MM.1S (cell line): ENCODE results near the gene ANXA11.
"Not testable (repeated sequence)": the region's sequence is repeated elsewhere in the genome, so short reads cannot be mapped to it uniquely, and the experiment has no call there.

Source experiments
- DNase-seq: peaks from one replicate; pipeline ENCODE4 v3.0.0-alpha.2; 2015
- H2AFZ ChIP-seq: fragments of 300-600 bp; sonication (generic); 2 replicates; pipeline ENCODE4 v1.6.0; 2016; ENCODE audit warnings: antibody characterized with exemption, low read length
- H3F3A ChIP-seq: fragments of 300-600 bp; sonication (generic); 2 replicates; pipeline ENCODE4 v1.6.1; 2016; ENCODE audit warnings: mild to moderate bottlenecking, antibody characterized with exemption, low read length, moderate library complexity, mixed read lengths; ENCODE audit not compliant: insufficient read depth
- H3K27ac ChIP-seq: fragments of 300-600 bp; sonication (generic); 2 replicates; pipeline ENCODE4 v1.5.1; 2016; ENCODE audit warnings: mild to moderate bottlenecking, low read length
- H3K27me3 ChIP-seq: fragments of 300-600 bp; sonication (generic); replicated peaks from 2 replicates; pipeline ENCODE4 v1.6.0; 2016; ENCODE audit warnings: low read length; ENCODE audit not compliant: insufficient read depth
- H3K36me3 ChIP-seq: fragments of 300-600 bp; sonication (generic); replicated peaks from 2 replicates; pipeline ENCODE4 v1.6.1; 2016; ENCODE audit warnings: mild to moderate bottlenecking, low read length, mixed read lengths; ENCODE audit not compliant: insufficient read depth
- H3K4me1 ChIP-seq: fragments of 300-600 bp; sonication (generic); 2 replicates; pipeline ENCODE4 v1.6.1; 2016; ENCODE audit warnings: low read length, mixed read lengths
- H3K4me2 ChIP-seq: fragments of 300-600 bp; sonication (generic); 2 replicates; pipeline ENCODE4 v1.6.0; 2016; ENCODE audit warnings: low read depth, low read length
- H3K4me3 ChIP-seq: fragments of 300-600 bp; sonication (generic); 2 replicates; pipeline ENCODE4 v1.5.1; 2016; ENCODE audit warnings: low read length, mixed read lengths
- H3K79me2 ChIP-seq: fragments of 300-600 bp; sonication (generic); 2 replicates; pipeline ENCODE4 v1.6.1; 2016; ENCODE audit warnings: mixed run types, low read length, mixed read lengths
- H3K9ac ChIP-seq: fragments of 300-600 bp; sonication (generic); 2 replicates; pipeline ENCODE4 v1.6.1; 2016; ENCODE audit warnings: low read length, mixed read lengths
- H3K9me2 ChIP-seq: fragments of 300-600 bp; sonication (generic); replicated peaks from 2 replicates; pipeline ENCODE4 v1.6.1; 2016; ENCODE audit warnings: mild to moderate bottlenecking, low read length, mixed read lengths; ENCODE audit not compliant: insufficient read depth
- H3K9me3 ChIP-seq: fragments of 300-600 bp; sonication (generic); replicated peaks from 2 replicates; pipeline ENCODE4 v1.6.1; 2016; ENCODE audit warnings: mild to moderate bottlenecking, low read length, mixed read lengths; ENCODE audit not compliant: insufficient read depth
- H4K20me1 ChIP-seq: fragments of 300-600 bp; sonication (generic); 2 replicates; pipeline ENCODE4 v1.6.1; 2016; ENCODE audit warnings: mild to moderate bottlenecking, low read length, moderate library complexity, mixed read lengths; ENCODE audit not compliant: insufficient read depth
- CTCF ChIP-seq: fragments of 300-600 bp; sonication (generic); IDR thresholded peaks from 2 replicates; pipeline ENCODE4 v1.5.1; 2016; ENCODE audit warnings: antibody characterized with exemption, low read length, mixed read lengths
- EZH2 ChIP-seq: fragments of 300-600 bp; sonication (generic); optimal IDR thresholded peaks from 2 replicates; pipeline ENCODE3; 2017; ENCODE audit warnings: low read depth, mild to moderate bottlenecking, antibody characterized with exemption, low read length, mixed read lengths
- EZH2phosphoT487 ChIP-seq: fragments of 300-600 bp; sonication (generic); IDR thresholded peaks from 2 replicates; pipeline ENCODE4 v1.6.1; 2018; ENCODE audit warnings: antibody characterized with exemption, low read length

Gene ANXA11

GRCh38 chr10:80136134-80136571 is 69.2 kb downstream of the ANXA11 start:
- DNase-seq, result no peak
- Histone ChIP-seq H2AFZ (no peak overlapping the region), H3K9ac (no peak overlapping the region), H3K9me3 (no peaks in the 10 kb centered on the region), H4K20me1 (no peaks in the 10 kb centered on the region), H3K4me3 (no peak overlapping the region), H3K4me2 (no peak overlapping the region), H3K27me3 (0 out of 2 replicates have a peak, but pooled peaks cover 6% of the 10 kb centered on the region), H3K27ac (no peak overlapping the region), H3K79me2 (no peaks in the 10 kb centered on the region), H3K36me3 (no peaks in the 10 kb centered on the region), H3K4me1 (no peaks in the 10 kb centered on the region), H3F3A (no peaks in the 10 kb centered on the region), H3K9me2 (no peaks in the 10 kb centered on the region)
- TF ChIP-seq EZH2phosphoT487 (no peak), CTCF (no peak), EZH2 (no peak)

GRCh38 chr10:80133687-80134086 is 71.7 kb downstream of the ANXA11 start:
- not testable (repeated sequence) for DNase-seq, H3K36me3 ChIP-seq, H3K9ac ChIP-seq, H2AFZ ChIP-seq, H3K9me3 ChIP-seq, H3K4me3 ChIP-seq, H3K27me3 ChIP-seq, H3F3A ChIP-seq, H3K27ac ChIP-seq, H3K79me2 ChIP-seq, H3K9me2 ChIP-seq, H3K4me2 ChIP-seq, H3K4me1 ChIP-seq, H4K20me1 ChIP-seq

GRCh38 chr10:80133206-80133605 is 72.1 kb downstream of the ANXA11 start:
- no peaks in the 10 kb centered on the region for H3F3A ChIP-seq
- DNase-seq, result no peak
- no peak overlapping the region for H3K4me3 ChIP-seq
- no peaks in the 10 kb centered on the region for H3K79me2 ChIP-seq
- H3K4me2 ChIP-seq, result no peak overlapping the region
- H4K20me1 ChIP-seq, result no peaks in the 10 kb centered on the region
- H2AFZ ChIP-seq, result no peak overlapping the region
- no peaks in the 10 kb centered on the region for H3K36me3 ChIP-seq
- H3K9me3 ChIP-seq, result no peaks in the 10 kb centered on the region
- 0 out of 2 replicates have a peak, but pooled peaks cover 6% of the 10 kb centered on the region for H3K27me3 ChIP-seq
- TF ChIP-seq EZH2phosphoT487 (no peak), CTCF (no peak), EZH2 (no peak)
- no peak overlapping the region for H3K9ac ChIP-seq
- no peaks in the 10 kb centered on the region for H3K9me2 ChIP-seq
- no peaks in the 10 kb centered on the region for H3K4me1 ChIP-seq
- no peak overlapping the region for H3K27ac ChIP-seq

GRCh38 chr10:80132299-80133139 is 72.8 kb downstream of the ANXA11 start, which contains the start of gene PLAC9:
Gene PLAC9, plus strand, starts transcription at chr10:80132730. Its CDS starts 33 bp downstream, at chr10:80132763.
- Histone ChIP-seq H3K9ac (no peak within 1 kb of the TSS), H2AFZ (no peak within 1 kb of the TSS), H3K4me2 (no peak within 1 kb of the TSS), H3K4me3 (no peak within 1 kb of the TSS), H3K9me3 (no peaks in the 10 kb centered on the region), H3K4me1 (no peaks in the 10 kb centered on the region), H3K27ac (no peak within 1 kb of the TSS), H3K27me3 (0 out of 2 replicates have a peak, but pooled peaks cover 6% of the 10 kb centered on the region), H3F3A (no peaks in the 10 kb centered on the region), H3K9me2 (no peaks in the 10 kb centered on the region), H4K20me1 (no peaks in the 10 kb centered on the region), H3K79me2 (no peaks in the 10 kb centered on the region), H3K36me3 (no peaks in the 10 kb centered on the region)
- DNase-seq, result no peak
- TF ChIP-seq CTCF (no peak), EZH2 (no peak), EZH2phosphoT487 (no peak)
